Activated T-helper 1 cell treated with anti-CD3 and anti-CD28 coated beads, Interleukin-2, amount 50 U/mL, for 16 hours (primary cell): ENCODE measurements around the gene KLK2.

ENCODE experiments used
- DNase-seq, 2 donors: peaks; one replicate each; pipeline ENCODE4 v3.0.0-alpha.2; 2020; ENCODE audit warnings: low read depth in 1 of 2, low spot score in 1 of 2

KLK2 gene

GRCh38 chr19:50921426-50922316, 48.4 kb downstream of the KLK2 start:
- DNase-seq = no peak

GRCh38 chr19:50922317-50922853, 49.1 kb downstream of the KLK2 start:
- peak; percentile 35 to 57 for DNase-seq

- DNase-seq = no peak
Observed at GRCh38 chr19:50924586-50924985, 51.3 kb downstream of the KLK2 start.

GRCh38 chr19:50925734-50926133, 52.5 kb downstream of the KLK2 start:
- no peak for DNase-seq

GRCh38 chr19:50926144-50926543, 52.9 kb downstream of the KLK2 start:
- no peak for DNase-seq

GRCh38 chr19:50928831-50929230, 55.6 kb downstream of the KLK2 start:
- DNase-seq = no peak
